Kidney (tissue), 14 donors: ENCODE measurements around the gene NF1. TPM values are rescaled to one million over a fixed set of nuclear protein-coding genes. Genes with fewer than 3 reads are reported as not detected.

ENCODE experiments used
- DNase-seq, 5 donors: peaks; one replicate each; pipeline ENCODE4 v3.0.0-alpha.2; 2013 to 2020
- FAIRE-seq: peaks from 2 replicates; lab custom pipeline; 2012; peaks lifted over from hg19 to GRCh38; lab: Jason Lieb, UNC
- H3K27ac ChIP-seq, 2 donors: one replicate each; pipeline ENCODE4 v1.7.0; 2013; ENCODE audit warnings: low read depth in 2 of 2, low read length in 2 of 2, inconsistent platforms in 1 of 2
- H3K27me3 ChIP-seq: one replicate; pipeline ENCODE4 v1.7.1; 2013; ENCODE audit warnings: low read length, inconsistent platforms; ENCODE audit not compliant: control insufficient read depth, insufficient read depth
- H3K36me3 ChIP-seq, 3 donors: one replicate each; pipeline versions ENCODE4 v1.7.0 to v1.7.1; 2013; ENCODE audit warnings: low read length in 3 of 3, control low read depth in 1 of 3, inconsistent platforms in 1 of 3; ENCODE audit not compliant: insufficient read depth in 3 of 3, control insufficient read depth in 2 of 3
- H3K4me1 ChIP-seq, 3 donors: one replicate each; pipeline versions ENCODE4 v1.7.0 to v1.7.1; 2013; ENCODE audit warnings: low read length in 3 of 3, inconsistent platforms in 1 of 3, low read depth in 1 of 3; ENCODE audit not compliant: control insufficient read depth in 2 of 3, insufficient read depth in 2 of 3
- H3K4me3 ChIP-seq, 3 donors: one replicate each; pipeline versions ENCODE4 v1.7.0 to v1.8.1; 2013; ENCODE audit warnings: low read length in 3 of 3, control low read depth in 1 of 3, inconsistent platforms in 1 of 3
- H3K9ac ChIP-seq, 3 donors: one replicate each; pipeline versions ENCODE4 v1.7.0 to v1.7.1; 2013; ENCODE audit warnings: low read length in 3 of 3, control low read depth in 1 of 3, inconsistent platforms in 1 of 3
- H3K9me3 ChIP-seq, 3 donors: one replicate each; pipeline versions ENCODE4 v1.7.0 to v1.7.1; 2013; ENCODE audit warnings: low read length in 3 of 3, control low read depth in 1 of 3, inconsistent platforms in 1 of 3; ENCODE audit not compliant: control insufficient read depth in 2 of 3, insufficient read depth in 1 of 3
- intact Hi-C: fragments of 100-400 bp; cut with DNase I; formaldehyde crosslinking; loops from one replicate; pipeline ENCODE4 v1.11.1; 2022
- polyA plus RNA-seq: library from polyadenylated mRNA; stranded (reverse); fragments of 350-450 nt; fragmentation: Illumina TruSeq; extraction: RNeasy Lipid Tissue Mini Kit (QIAGEN cat#74804); gene quantifications from one replicate; pipeline ENCODE4 v1.2.3, GENCODE V29; 2014; ENCODE audit warnings: low read depth, low replicate concordance; ENCODE audit not compliant: insufficient read depth
- total RNA-seq: library from RNA; stranded (reverse); fragmentation: NEBNext Ultra II Directional; extraction: Animal tissue kit (Norgen Biotek cat#: 25700); gene quantifications from one replicate; pipeline ENCODE4 v1.2.1, GENCODE V29; 2021
- TF ChIP-seq, protein P1 (sequence below): IDR thresholded peaks from 3 replicates; pipeline ENCODE4 v1.5.1; 2012; ENCODE audit warnings: mild to moderate bottlenecking, moderate library complexity, borderline replicate concordance; ENCODE audit not compliant: insufficient read depth; ENCODE audit errors: extremely low read depth
- donor health status: control.
- donor health status: control.
- donor health status: control.
- donor health status: control.
- donor health status: control.
- donor health status: DM: yes; HTN: yes; CAD: no.
- donor health status: Normal renal cell carcinoma (clear cell type).

NF1 gene
- total and polyA plus RNA-seq, 2 donors from 2014 or later: 7.8 to 61.3 TPM

DNA sequence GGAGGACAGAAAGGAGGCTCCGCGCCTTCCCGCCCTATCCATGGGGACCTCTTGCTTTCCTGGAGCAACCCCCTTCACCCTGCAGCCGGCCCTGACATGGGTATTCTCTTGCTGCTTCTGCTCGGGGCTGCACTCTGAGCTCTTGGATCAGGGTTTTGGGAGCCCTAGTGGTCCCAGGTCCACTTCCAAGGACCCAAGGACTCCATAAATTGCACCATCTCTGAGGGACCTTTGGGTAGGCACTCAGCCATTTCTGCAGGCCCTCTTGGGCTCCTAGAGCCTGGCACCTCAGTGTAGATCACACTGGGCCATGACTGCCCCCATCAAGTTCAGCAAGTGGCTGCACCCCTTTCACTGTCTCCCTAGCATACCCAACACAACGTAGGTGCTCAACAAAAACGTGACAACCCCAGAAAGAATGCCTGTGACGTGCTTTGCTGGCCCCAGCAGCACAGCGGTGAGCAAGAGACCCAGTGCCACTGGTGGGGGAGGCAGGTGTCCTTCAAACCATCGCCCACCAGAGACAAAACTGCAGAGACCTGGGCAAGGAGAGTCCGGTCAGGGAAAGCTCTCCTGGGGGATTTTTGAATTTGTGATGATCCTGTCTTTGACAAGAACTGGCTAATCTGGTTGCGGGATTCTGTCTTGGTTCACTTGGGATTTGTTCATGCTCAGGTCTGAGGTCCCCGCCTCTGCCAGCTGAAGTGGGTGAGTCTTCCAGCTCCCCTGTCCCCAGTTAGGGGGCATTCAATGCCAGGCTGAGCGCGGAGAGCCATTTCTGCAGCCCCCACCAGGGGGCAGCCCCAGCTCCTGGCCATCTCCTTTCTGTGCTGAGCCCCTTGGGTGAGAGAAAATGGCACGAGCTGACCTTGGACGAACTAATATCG, 294.2 kb downstream of the NF1 start:
- intact Hi-C loops: no loop called here
- H3K9ac ChIP-seq: no peak overlapping the region
- FAIRE-seq: no peak
- TF ChIP-seq, protein P1, sequence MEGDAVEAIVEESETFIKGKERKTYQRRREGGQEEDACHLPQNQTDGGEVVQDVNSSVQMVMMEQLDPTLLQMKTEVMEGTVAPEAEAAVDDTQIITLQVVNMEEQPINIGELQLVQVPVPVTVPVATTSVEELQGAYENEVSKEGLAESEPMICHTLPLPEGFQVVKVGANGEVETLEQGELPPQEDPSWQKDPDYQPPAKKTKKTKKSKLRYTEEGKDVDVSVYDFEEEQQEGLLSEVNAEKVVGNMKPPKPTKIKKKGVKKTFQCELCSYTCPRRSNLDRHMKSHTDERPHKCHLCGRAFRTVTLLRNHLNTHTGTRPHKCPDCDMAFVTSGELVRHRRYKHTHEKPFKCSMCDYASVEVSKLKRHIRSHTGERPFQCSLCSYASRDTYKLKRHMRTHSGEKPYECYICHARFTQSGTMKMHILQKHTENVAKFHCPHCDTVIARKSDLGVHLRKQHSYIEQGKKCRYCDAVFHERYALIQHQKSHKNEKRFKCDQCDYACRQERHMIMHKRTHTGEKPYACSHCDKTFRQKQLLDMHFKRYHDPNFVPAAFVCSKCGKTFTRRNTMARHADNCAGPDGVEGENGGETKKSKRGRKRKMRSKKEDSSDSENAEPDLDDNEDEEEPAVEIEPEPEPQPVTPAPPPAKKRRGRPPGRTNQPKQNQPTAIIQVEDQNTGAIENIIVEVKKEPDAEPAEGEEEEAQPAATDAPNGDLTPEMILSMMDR: peak; percentile 32
- no peaks in the 10 kb centered on the region for H3K9me3 ChIP-seq
- H3K27me3 ChIP-seq: peaks cover 11% of the 10 kb centered on the region
- peak in 2 of 5 donors; percentile 12 to 40 for DNase-seq
- no peak overlapping the region for H3K4me3 ChIP-seq
- no peak overlapping the region for H3K27ac ChIP-seq
- no peaks in the 10 kb centered on the region for H3K36me3 ChIP-seq
- peaks cover 0 to 2% (median 0%) of the 10 kb centered on the region in 3 donors for H3K4me1 ChIP-seq

DNA sequence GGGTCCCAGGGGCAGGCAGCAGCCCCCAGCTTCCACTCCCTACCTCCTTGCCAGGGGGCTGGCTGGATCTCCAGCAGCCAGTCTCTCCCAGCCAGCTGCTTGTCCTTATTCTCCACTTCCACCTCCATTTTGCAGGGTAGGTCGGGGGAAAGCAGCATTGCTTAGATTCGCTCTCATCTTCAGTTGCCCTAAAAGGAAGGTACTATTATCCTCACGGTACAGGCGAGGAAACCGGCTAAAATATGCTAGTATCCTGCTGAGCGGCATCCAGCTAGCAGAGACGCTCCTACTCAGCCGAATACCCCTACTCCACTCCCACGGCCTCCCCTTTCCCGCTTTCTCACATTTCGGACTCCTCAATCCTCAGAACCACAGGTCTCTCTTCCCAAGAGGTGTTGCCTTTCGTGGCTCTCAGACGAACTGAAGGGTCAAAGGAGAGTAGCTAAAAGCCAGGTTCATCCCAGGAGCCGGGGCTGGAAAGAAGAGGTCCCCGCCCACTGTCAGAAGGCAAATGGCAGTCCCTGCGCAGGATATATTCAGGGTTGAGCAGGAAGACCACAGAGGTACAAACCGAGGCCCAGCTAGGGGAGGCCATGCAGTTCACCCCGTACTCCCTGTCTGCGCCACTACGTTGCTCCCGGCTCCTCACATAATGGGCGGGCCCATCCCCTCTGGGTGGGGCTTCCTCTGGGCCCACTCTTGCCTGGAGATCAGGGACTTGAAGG, 295.0 kb downstream of the NF1 start:
- intact Hi-C loops: no loop called here
- FAIRE-seq (no peak), DNase-seq (no peak)
- TF ChIP-seq, protein P1: no peak
- Histone ChIP-seq H3K4me3 (no peak overlapping the region), H3K9ac (peak overlapping the region in 1 of 3 donors; percentile 22), H3K4me1 (peaks cover 0 to 2% (median 0%) of the 10 kb centered on the region in 3 donors), H3K9me3 (no peaks in the 10 kb centered on the region), H3K36me3 (no peaks in the 10 kb centered on the region), H3K27me3 (peaks cover 11% of the 10 kb centered on the region), H3K27ac (no peak overlapping the region)

DNA sequence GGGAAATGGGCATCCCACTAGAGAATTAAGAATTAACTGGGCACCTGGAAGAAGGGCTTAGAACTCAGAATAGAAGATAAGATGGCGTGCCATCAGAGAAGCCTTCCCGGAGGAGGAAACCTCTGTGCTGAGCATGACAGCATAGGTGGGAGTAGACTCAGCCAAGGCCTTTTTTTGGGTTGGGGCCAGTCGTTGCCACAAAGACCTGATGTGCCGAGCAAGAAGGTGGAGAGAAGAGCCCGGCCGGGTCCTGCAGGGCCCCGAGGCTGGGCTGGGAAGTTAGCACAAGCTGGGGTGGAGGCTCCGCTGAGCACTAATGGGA, 295.6 kb downstream of the NF1 start:
- intact Hi-C loops: no loop called here
- FAIRE-seq: no peak
- Histone ChIP-seq H3K27me3 (peaks cover 11% of the 10 kb centered on the region), H3K9me3 (no peaks in the 10 kb centered on the region), H3K36me3 (no peaks in the 10 kb centered on the region), H3K27ac (no peak overlapping the region), H3K4me3 (no peak overlapping the region), H3K9ac (no peak overlapping the region), H3K4me1 (peaks cover 0 to 2% (median 0%) of the 10 kb centered on the region in 3 donors)
- DNase-seq: no peak
- TF ChIP-seq, protein P1: no peak
